NCI-H748 treated with DMSO at 0.1 percent for 48 hours (cell line): ENCODE measurements around the gene MET.
"Not testable (repeated sequence)": the region's sequence is repeated elsewhere in the genome, so short reads cannot be mapped to it uniquely, and the experiment has no call there.

Experiments
- DNase-seq: peaks from one replicate; lab custom pipeline; 2025; lab: John Stamatoyannopoulos, UW

MET gene

GRCh38 chr7:116671681-116672595 lies at the start of gene MET:
Gene MET, plus strand, starts transcription at chr7:116672196. Its CDS starts 26,889 bp downstream, at chr7:116699085.
- DNase-seq, result peak; percentile 52

GRCh38 chr7:116626886-116627285 lies 45.1 kb upstream of the MET start:
- DNase-seq, result no peak

GRCh38 chr7:116629051-116629463 lies 42.9 kb upstream of the MET start:
- no peak for DNase-seq

GRCh38 chr7:116630357-116630756 lies 41.6 kb upstream of the MET start:
- DNase-seq, result no peak

GRCh38 chr7:116630932-116631671 lies 40.9 kb upstream of the MET start:
- DNase-seq, result no peak

- DNase-seq, result no peak
Measured at GRCh38 chr7:116631676-116632075, 40.3 kb upstream of the MET start.

GRCh38 chr7:116632384-116632783 lies 39.6 kb upstream of the MET start:
- no peak for DNase-seq

- no peak for DNase-seq
Measured at GRCh38 chr7:116633131-116633988, 38.6 kb upstream of the MET start.

- DNase-seq, result no peak
Measured at GRCh38 chr7:116636997-116637396, 35.0 kb upstream of the MET start.

GRCh38 chr7:116638592-116638991 lies 33.4 kb upstream of the MET start:
- not testable (repeated sequence) for DNase-seq

- no peak for DNase-seq
Measured at GRCh38 chr7:116641551-116642153, 30.3 kb upstream of the MET start.

- DNase-seq, result not testable (repeated sequence)
Measured at GRCh38 chr7:116643148-116643547, 28.8 kb upstream of the MET start.

GRCh38 chr7:116644628-116645027 lies 27.4 kb upstream of the MET start:
- DNase-seq, result no peak

GRCh38 chr7:116647290-116647689 lies 24.7 kb upstream of the MET start:
- no peak for DNase-seq

- DNase-seq, result no peak
Measured at GRCh38 chr7:116647861-116648260, 24.1 kb upstream of the MET start.

GRCh38 chr7:116650436-116650835 lies 21.6 kb upstream of the MET start:
- no peak for DNase-seq

GRCh38 chr7:116652793-116653192 lies 19.2 kb upstream of the MET start:
- no peak for DNase-seq

GRCh38 chr7:116653204-116653603 lies 18.8 kb upstream of the MET start:
- no peak for DNase-seq

GRCh38 chr7:116653646-116654045 lies 18.4 kb upstream of the MET start:
- no peak for DNase-seq

GRCh38 chr7:116659248-116659647 lies 12.7 kb upstream of the MET start:
- DNase-seq, result not testable (repeated sequence)

GRCh38 chr7:116661865-116662264 lies 10.1 kb upstream of the MET start:
- no peak for DNase-seq

GRCh38 chr7:116663744-116664143 lies 8.3 kb upstream of the MET start:
- DNase-seq, result no peak
